HepG2 (cell line): ENCODE measurements around the gene MNT. TPM values are rescaled to one million over a fixed set of nuclear protein-coding genes. Genes with fewer than 3 reads are reported as not detected.

Source experiments
- ATAC-seq: fragments of 200-7000 bp; cut with Tn5 transposase; 3 replicates; pipeline ENCODE4 v1.9.1; 2020; ENCODE audit warnings: mild to moderate bottlenecking, moderate library complexity
- BruUV-seq: library from RNA; stranded (reverse); fragments of 400-500 nt; replicated peaks from 2 replicates; lab custom pipeline; 2021; lab: Mats Ljungman, UMichigan
- CTCF ChIA-PET: fragments of 300-600 bp; formaldehyde crosslinking; extraction: SDS; loops from one replicate; lab custom pipeline; 2021; ENCODE audit warnings: low total read pairs, inconsistent platforms, low intra/inter-chr PET ratio; lab: Yijun Ruan, JAX
- POLR2A ChIA-PET: fragments of 350-600 bp; sonication (Branson Sonifier 250); formaldehyde crosslinking; loops from one replicate; lab custom pipeline; 2020; ENCODE audit warnings: antibody characterized with exemption, inconsistent platforms; lab: Yijun Ruan, JAX
- DNase-seq: peaks from one replicate; pipeline ENCODE4 v3.0.0-alpha.2; 2015; ENCODE audit warnings: low spot score
- FAIRE-seq: peaks from 3 replicates; lab custom pipeline; 2011; peaks lifted over from hg19 to GRCh38; lab: Jason Lieb, UNC
- H2AFZ ChIP-seq: one replicate; pipeline ENCODE4 v1.6.1; 2011; ENCODE audit warnings: low read length, inconsistent platforms
- H3K27ac ChIP-seq: fragments of 300-600 bp; 3 replicates; pipeline ENCODE4 v1.8.0; 2011; ENCODE audit warnings: mixed run types, mild to moderate bottlenecking, mixed read lengths, low read length, inconsistent platforms; ENCODE audit not compliant: insufficient read depth; ENCODE audit errors: extremely low read length
- H3K27me3 ChIP-seq, 2 experiments: fragments of 200-600 bp in 1 of 2; 2 replicates in 1 of 2; 3 replicates in 1 of 2; pipeline versions ENCODE4 v1.6.0 to v1.8.0; 2011; ENCODE audit warnings: low read length in 2 of 2, mild to moderate bottlenecking in 2 of 2, moderate library complexity in 2 of 2, inconsistent platforms in 1 of 2; ENCODE audit not compliant: insufficient read depth in 2 of 2, control insufficient read depth in 1 of 2
- H3K36me3 ChIP-seq, 2 experiments: fragments of 200-600 bp in 1 of 2; replicated peaks in 1 of 2; 2 replicates in 1 of 2; 3 replicates in 1 of 2; pipeline versions ENCODE4 v1.5.1 to v1.8.0; 2011; ENCODE audit warnings: low read length in 2 of 2, inconsistent platforms in 1 of 2; ENCODE audit not compliant: insufficient read depth in 2 of 2, control insufficient read depth in 1 of 2
- H3K4me1 ChIP-seq: 2 replicates; pipeline ENCODE4 v1.5.1; 2012; ENCODE audit warnings: low read length, inconsistent platforms; ENCODE audit not compliant: insufficient read depth
- H3K4me2 ChIP-seq: 2 replicates; pipeline ENCODE4 v1.6.0; 2011; ENCODE audit warnings: low read depth, low read length, inconsistent platforms
- H3K4me3 ChIP-seq, 3 experiments: fragments of 200-600 bp in 1 of 3; sonication (generic), shearing (Covaris generic) in 1 of 3; replicated peaks in 1 of 3; 2 replicates each; pipeline ENCODE4 v1.5.1; 2011 to 2016; ENCODE audit warnings: low read length in 3 of 3, inconsistent platforms in 2 of 3, low read depth in 2 of 3, mild to moderate bottlenecking in 2 of 3, control low read depth in 1 of 3, mixed read lengths in 1 of 3; ENCODE audit not compliant: insufficient read depth in 1 of 3
- H3K79me2 ChIP-seq: one replicate; pipeline ENCODE4 v1.6.1; 2011; ENCODE audit warnings: low read length, inconsistent platforms; ENCODE audit not compliant: insufficient read depth
- H3K9ac ChIP-seq: 2 replicates; pipeline ENCODE4 v1.6.0; 2011; ENCODE audit warnings: mild to moderate bottlenecking, low read depth, low read length, inconsistent platforms; ENCODE audit not compliant: insufficient read depth
- H3K9me3 ChIP-seq: 2 replicates; pipeline ENCODE4 v1.5.1; 2012; ENCODE audit warnings: mild to moderate bottlenecking, low read length
- H4K20me1 ChIP-seq: 2 replicates; pipeline ENCODE4 v1.6.0; 2011; ENCODE audit warnings: inconsistent platforms, mild to moderate bottlenecking, low read length, moderate library complexity; ENCODE audit not compliant: insufficient read depth
- AGO2 ChIP-seq: fragments of 200-400 bp; formaldehyde crosslinking; optimal IDR thresholded peaks from 2 replicates; pipeline ENCODE3; 2017; ENCODE audit warnings: mild to moderate bottlenecking, low read depth, low read length, moderate library complexity
- BRD4 ChIP-seq: sonication (generic); formaldehyde crosslinking; IDR thresholded peaks from 2 replicates; pipeline ENCODE4 v1.4.0; 2020; ENCODE audit warnings: missing genetic modification reagents
- FOXK1 ChIP-seq: sonication (generic); formaldehyde crosslinking; IDR thresholded peaks from 2 replicates; pipeline ENCODE4 v1.4.0; 2020; ENCODE audit warnings: low read depth, missing genetic modification reagents, borderline replicate concordance
- GATAD2A ChIP-seq: IDR thresholded peaks from 2 replicates; pipeline ENCODE4 v1.6.1; 2016
- NR2F6 ChIP-seq, 2 experiments: IDR thresholded peaks; 2 replicates each; pipeline ENCODE4 v1.6.1; 2016; ENCODE audit warnings: antibody characterized with exemption in 1 of 2, mild to moderate bottlenecking in 1 of 2
- RARA ChIP-seq: IDR thresholded peaks from 2 replicates; pipeline ENCODE4 v1.6.1; 2016; ENCODE audit warnings: missing genetic modification reagents, missing compliant biosample characterization
- RBM22 ChIP-seq: fragments of 200-400 bp; formaldehyde crosslinking; optimal IDR thresholded peaks from 2 replicates; pipeline ENCODE3; 2017; ENCODE audit warnings: mild to moderate bottlenecking, low read length, moderate library complexity
- RXRB ChIP-seq: IDR thresholded peaks from 2 replicates; pipeline ENCODE4 v1.6.1; 2016; ENCODE audit warnings: borderline replicate concordance, missing genetic modification reagents, missing compliant biosample characterization
- SAP130 ChIP-seq: IDR thresholded peaks from 2 replicates; pipeline ENCODE4 v1.6.1; 2016; ENCODE audit warnings: low read depth
- TSC22D2 ChIP-seq: sonication (generic); formaldehyde crosslinking; IDR thresholded peaks from 2 replicates; pipeline ENCODE4 v1.5.1; 2020; ENCODE audit warnings: missing genetic modification reagents, mild to moderate bottlenecking, borderline replicate concordance
- ZBTB33 ChIP-seq: sonication (generic); formaldehyde crosslinking; IDR thresholded peaks from 2 replicates; pipeline ENCODE4 v1.4.0; 2020; ENCODE audit warnings: missing genetic modification reagents
- ZFP90 ChIP-seq: sonication (generic); formaldehyde crosslinking; IDR thresholded peaks from 2 replicates; pipeline ENCODE4 v1.8.0; 2022; ENCODE audit warnings: missing genetic modification reagents, mild to moderate bottlenecking, inconsistent platforms, borderline replicate concordance
- ZNF816 ChIP-seq: sonication (generic); formaldehyde crosslinking; IDR thresholded peaks from 2 replicates; pipeline ENCODE4 v1.8.0; 2022; ENCODE audit warnings: missing genetic modification reagents, mild to moderate bottlenecking, borderline replicate concordance
- WGBS: methylation state at CpG from one replicate; pipeline ENCODE4 v1.1.6; 2017; ENCODE audit warnings: low lambda C conversion rate; 5-methylcytosine and 5-hydroxymethylcytosine counted together
- in situ Hi-C: cut with HindIII; loops from 2 replicates; pipeline ENCODE4 v1.10.0; 2017; ENCODE audit warnings: low pct_unique_long_range_greater_than_20kb; ENCODE audit not compliant: extremely low pct_ligation_motif_present
- intact Hi-C: fragments of 100-400 bp; cut with micrococcal nuclease; formaldehyde crosslinking; loops from one replicate; pipeline ENCODE4 v1.10.0; 2022; ENCODE audit not compliant: unreplicated experiment
- polyA plus RNA-seq, 8 experiments: library from polyadenylated mRNA; depleted of rRNA in 3 of 8; stranded (reverse) in 7 of 8; unstranded in 1 of 8; fragments of >200 nt; fragmentation: Illumina TruSeq in 4 of 8; extraction: Trizol in 4 of 8; gene quantifications; 2 replicates each; pipeline versions ENCODE4 v1.2.1 to v1.2.3, GENCODE V29; 2011 to 2016; ENCODE audit warnings: low read depth in 4 of 8, missing spikeins in 1 of 8, mixed read lengths in 1 of 8; ENCODE audit not compliant: insufficient read depth in 1 of 8
- total RNA-seq, 5 experiments: library from RNA; depleted of rRNA; stranded (reverse); fragments of >200 nt; fragmentation: Illumina TruSeq; extraction: Trizol; gene quantifications; 2 replicates each; pipeline ENCODE4 v1.2.3, GENCODE V29; 2016; ENCODE audit warnings: low read depth in 1 of 5
- TF ChIP-seq, protein P1 (sequence below): sonication (generic); formaldehyde crosslinking; IDR thresholded peaks from 2 replicates; pipeline ENCODE4 v1.9.0; 2022; ENCODE audit warnings: missing genetic modification reagents, mild to moderate bottlenecking, borderline replicate concordance
- TF ChIP-seq, protein P2 (sequence below): sonication (generic); formaldehyde crosslinking; IDR thresholded peaks from 2 replicates; pipeline ENCODE4 v1.5.0; 2020; ENCODE audit warnings: mild to moderate bottlenecking, missing genetic modification reagents

Gene MNT
- total and polyA plus RNA-seq, 2 of the 13 experiments (the other 11 are each of a cell fraction or from before 2014, with no cell fraction given), result 2.1 to 3.5 TPM

- Histone ChIP-seq H3K79me2 (peaks cover 1% of the 10 kb centered on the region), H3K4me2 (no peak overlapping the region), H3K4me3 (no peak overlapping the region), H3K27me3 (no peaks in the 10 kb centered on the region), H3K4me1 (peaks cover 27% of the 10 kb centered on the region), H3K36me3 (peaks cover 5 to 15% of the 10 kb centered on the region in 2 experiments; a peak in 2 of 5 replicates), H3K9me3 (no peaks in the 10 kb centered on the region), H2AFZ (no peak overlapping the region), H3K9ac (0 out of 2 replicates have a peak overlapping the region, but pooled peaks have one; percentile 15), H3K27ac (no peak overlapping the region), H4K20me1 (peaks cover 6% of the 10 kb centered on the region; the same call in 1 of the 2 replicates)
- POLR2A ChIA-PET, result interaction anchor here (0.7 to 1.9 kb wide), 2 partner anchors 13 to 16 kb away, joined by 3 to 7 read pairs; no protein-coding TSS in a partner anchor
- FAIRE-seq (no peak), DNase-seq (no peak), ATAC-seq (peak; percentile 22)
- TF ChIP-seq ZFP90 (CRISPR knock-in tag) (no peak), TSC22D2 (CRISPR knock-in tag) (no peak), AGO2 (peak; percentile 57), NR2F6 (IDR thresholded peaks at IDR 0.05) (peak; percentile 36; the same call in 1 of the 2 replicates), NR2F6 (CRISPR knock-in tag; IDR thresholded peaks at IDR 0.05) (no peak), RBM22 (peak; percentile 57), BRD4 (CRISPR knock-in tag) (no peak), GATAD2A (CRISPR knock-in tag) (0 out of 2 replicates have a peak, but pooled peaks have one; percentile 9), SAP130 (0 out of 2 replicates have a peak, but pooled peaks have one; percentile 11), RARA (CRISPR knock-in tag) (peak; percentile 75), ZBTB33 (peak; percentile 63; the same call in 1 of the 2 replicates), ZNF816 (no peak), FOXK1 (CRISPR knock-in tag) (no peak), RXRB (CRISPR knock-in tag) (peak; percentile 11; the same call in 1 of the 2 replicates)
- TF ChIP-seq, protein P1, sequence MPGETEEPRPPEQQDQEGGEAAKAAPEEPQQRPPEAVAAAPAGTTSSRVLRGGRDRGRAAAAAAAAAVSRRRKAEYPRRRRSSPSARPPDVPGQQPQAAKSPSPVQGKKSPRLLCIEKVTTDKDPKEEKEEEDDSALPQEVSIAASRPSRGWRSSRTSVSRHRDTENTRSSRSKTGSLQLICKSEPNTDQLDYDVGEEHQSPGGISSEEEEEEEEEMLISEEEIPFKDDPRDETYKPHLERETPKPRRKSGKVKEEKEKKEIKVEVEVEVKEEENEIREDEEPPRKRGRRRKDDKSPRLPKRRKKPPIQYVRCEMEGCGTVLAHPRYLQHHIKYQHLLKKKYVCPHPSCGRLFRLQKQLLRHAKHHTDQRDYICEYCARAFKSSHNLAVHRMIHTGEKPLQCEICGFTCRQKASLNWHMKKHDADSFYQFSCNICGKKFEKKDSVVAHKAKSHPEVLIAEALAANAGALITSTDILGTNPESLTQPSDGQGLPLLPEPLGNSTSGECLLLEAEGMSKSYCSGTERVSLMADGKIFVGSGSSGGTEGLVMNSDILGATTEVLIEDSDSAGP, result 0 out of 2 replicates have a peak, but pooled peaks have one; percentile 12
- TF ChIP-seq, protein P2, sequence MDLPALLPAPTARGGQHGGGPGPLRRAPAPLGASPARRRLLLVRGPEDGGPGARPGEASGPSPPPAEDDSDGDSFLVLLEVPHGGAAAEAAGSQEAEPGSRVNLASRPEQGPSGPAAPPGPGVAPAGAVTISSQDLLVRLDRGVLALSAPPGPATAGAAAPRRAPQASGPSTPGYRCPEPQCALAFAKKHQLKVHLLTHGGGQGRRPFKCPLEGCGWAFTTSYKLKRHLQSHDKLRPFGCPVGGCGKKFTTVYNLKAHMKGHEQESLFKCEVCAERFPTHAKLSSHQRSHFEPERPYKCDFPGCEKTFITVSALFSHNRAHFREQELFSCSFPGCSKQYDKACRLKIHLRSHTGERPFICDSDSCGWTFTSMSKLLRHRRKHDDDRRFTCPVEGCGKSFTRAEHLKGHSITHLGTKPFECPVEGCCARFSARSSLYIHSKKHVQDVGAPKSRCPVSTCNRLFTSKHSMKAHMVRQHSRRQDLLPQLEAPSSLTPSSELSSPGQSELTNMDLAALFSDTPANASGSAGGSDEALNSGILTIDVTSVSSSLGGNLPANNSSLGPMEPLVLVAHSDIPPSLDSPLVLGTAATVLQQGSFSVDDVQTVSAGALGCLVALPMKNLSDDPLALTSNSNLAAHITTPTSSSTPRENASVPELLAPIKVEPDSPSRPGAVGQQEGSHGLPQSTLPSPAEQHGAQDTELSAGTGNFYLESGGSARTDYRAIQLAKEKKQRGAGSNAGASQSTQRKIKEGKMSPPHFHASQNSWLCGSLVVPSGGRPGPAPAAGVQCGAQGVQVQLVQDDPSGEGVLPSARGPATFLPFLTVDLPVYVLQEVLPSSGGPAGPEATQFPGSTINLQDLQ (CRISPR knock-in tag), result no peak
- intact Hi-C loops, result no loop called here
- CTCF ChIA-PET, result no interaction called here
- in situ Hi-C loops, result no loop called here
- BruUV-seq, result no TSS peak
- 74% methylated on average over 13 of the region's 18 CpGs for WGBS
These were observed 15.3 kb downstream of the MNT start for GRCh38 chr17:2385240-2386210.
